NCI-H524 (cell line): ENCODE results near the gene NPLOC4.
"Not testable (repeated sequence)": the region's sequence is repeated elsewhere in the genome, so short reads cannot be mapped to it uniquely, and the experiment has no call there.

ENCODE experiments used
- DNase-seq, 2 experiments: peaks; one replicate each; lab custom pipeline; 2025; lab: John Stamatoyannopoulos, UW

NPLOC4 gene

GRCh38 chr17:81631482-81631881, 5.4 kb downstream of the NPLOC4 start:
- no peak for DNase-seq

GRCh38 chr17:81630274-81630673, 6.6 kb downstream of the NPLOC4 start:
- DNase-seq, result no peak

DNA sequence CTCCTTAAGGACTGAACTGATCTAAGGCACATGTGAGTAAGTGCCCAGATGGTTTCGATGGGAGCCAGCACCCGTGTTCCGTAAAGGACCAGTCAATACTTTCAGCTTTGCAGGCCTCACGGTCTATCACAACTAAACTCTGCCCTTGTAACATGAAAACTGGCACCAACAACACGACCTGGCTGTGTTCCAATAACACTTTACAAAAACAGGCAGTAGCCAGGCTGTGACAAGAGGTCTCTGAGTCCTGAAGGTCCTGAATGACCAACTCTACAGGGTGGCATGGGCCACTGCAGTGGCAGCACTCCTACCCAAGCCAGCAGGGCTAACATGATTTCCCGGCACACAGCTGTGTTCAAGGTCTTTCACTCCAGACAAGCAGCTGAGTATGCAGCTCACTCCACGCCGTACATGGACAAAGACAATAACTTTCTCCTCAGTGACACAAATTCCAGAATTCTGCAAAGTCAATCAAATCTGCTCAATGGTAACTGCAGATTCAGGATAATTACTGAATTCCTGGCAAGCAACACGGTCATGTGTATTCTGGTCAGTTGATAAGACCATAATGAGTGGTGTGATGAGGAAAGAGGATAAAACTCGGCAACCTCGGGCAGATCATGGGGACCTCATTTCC, 15.3 kb downstream of the NPLOC4 start:
- no peak for DNase-seq

GRCh38 chr17:81618307-81618706, 18.6 kb downstream of the NPLOC4 start:
- DNase-seq, result not testable (repeated sequence)

DNA sequence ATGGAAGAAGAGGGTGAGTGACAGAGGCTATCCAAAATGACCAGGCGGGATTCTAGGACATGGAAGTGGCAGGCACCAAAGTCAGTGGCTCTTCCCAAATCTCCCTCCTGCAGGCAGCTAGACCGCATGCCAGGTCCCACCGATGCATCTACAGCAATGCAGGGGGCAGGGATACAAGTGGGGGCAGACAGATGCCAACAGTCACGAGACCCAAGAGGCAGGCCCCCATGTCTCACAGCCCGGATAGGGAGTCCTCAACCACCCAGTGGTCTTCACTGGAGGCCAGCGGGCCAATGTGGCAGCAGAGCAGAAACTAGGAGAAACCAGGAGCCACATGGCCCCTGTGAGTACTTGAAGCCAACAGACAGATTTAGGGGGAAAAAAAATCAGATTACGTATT, 20.0 kb downstream of the NPLOC4 start:
- DNase-seq, result no peak

- no peak for DNase-seq
Observed at GRCh38 chr17:81615401-81615930, 21.4 kb downstream of the NPLOC4 start.

- DNase-seq, result peak in 1 of 2 experiments; percentile 36
Observed at GRCh38 chr17:81612172-81612970, 24.5 kb downstream of the NPLOC4 start.

GRCh38 chr17:81609541-81610311, 27.2 kb downstream of the NPLOC4 start:
- DNase-seq, result peak in 1 of 2 experiments; percentile 30

GRCh38 chr17:81608605-81609004, 28.3 kb downstream of the NPLOC4 start:
- DNase-seq, result no peak

GRCh38 chr17:81608082-81608481, 28.8 kb downstream of the NPLOC4 start:
- no peak for DNase-seq

GRCh38 chr17:81607431-81607830, 29.5 kb downstream of the NPLOC4 start:
- DNase-seq, result no peak

DNA sequence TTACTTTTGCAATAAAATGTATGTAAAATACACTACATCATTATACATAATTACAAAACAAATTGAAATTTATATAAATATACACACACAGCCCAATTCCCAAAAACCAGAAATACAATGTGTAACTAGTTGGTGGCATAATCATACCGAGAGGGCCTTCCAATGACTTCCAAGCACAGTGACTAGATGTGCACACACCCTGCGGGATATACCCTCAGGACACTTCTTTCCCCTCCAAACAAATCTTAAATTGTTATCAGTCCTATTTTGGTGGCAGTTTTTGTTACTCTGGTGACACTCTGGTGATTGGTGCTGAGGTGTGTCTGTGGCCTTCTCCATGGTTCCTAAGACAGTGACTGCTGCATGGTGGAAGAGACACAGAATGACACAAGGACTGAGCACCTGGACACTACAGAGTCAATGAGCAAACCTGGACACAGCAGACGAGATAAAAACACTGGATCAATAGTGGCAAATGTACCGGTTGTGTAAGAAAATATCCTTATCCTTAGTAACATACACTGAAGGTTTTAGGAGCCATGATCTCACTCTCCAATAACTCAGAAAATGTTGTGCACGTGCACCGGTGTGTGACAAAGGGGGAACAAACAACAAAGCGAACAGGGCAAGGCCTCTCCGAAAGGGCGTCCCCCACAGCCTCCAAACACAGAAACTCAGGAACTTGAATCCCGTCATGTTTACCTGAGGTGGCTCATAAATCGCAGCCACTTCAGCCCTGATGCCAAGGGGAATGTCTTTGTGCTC, 32.9 kb downstream of the NPLOC4 start:
- no peak for DNase-seq

- peak; percentile 60 to 86 for DNase-seq
Observed at GRCh38 chr17:81601525-81602120, 35.3 kb downstream of the NPLOC4 start.

DNA sequence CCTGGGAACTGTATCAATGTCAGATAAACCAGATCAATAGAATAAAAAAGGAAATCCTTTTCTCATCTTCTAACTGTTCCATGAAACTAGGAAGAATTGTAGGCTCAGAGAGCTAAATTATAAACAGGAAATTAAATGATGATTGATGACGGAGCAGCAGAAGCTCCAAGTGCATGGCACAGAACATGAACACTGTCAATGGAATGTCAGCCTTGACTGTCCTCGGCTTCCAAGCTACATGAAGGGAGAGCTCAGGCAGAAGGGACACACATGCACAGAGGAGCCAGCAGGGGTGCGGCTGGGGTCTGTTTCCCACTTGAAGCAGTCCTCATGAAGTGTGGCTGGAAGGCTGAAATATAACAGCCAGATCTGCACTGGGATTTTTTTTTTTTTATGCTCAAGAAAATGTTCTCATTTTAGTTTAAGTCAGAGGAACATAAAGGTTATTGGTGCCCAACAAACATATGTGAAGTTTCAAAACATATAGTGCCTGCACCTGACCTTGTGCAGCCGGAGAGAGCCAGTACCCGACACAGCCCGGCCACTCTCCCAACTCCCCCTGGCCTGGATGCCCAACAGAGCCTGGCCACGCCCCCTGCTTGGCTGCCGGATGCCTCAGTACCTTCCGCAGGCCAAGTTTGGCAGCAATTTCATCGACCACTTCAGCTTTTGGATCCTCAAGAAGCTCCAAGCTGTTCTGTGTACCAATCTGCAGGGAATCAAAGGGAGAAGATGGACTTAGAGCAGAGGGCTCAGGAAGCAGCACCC, 37.0 kb downstream of the NPLOC4 start:
- no peak for DNase-seq

GRCh38 chr17:81593105-81593871, 43.6 kb downstream of the NPLOC4 start:
- no peak for DNase-seq

DNA sequence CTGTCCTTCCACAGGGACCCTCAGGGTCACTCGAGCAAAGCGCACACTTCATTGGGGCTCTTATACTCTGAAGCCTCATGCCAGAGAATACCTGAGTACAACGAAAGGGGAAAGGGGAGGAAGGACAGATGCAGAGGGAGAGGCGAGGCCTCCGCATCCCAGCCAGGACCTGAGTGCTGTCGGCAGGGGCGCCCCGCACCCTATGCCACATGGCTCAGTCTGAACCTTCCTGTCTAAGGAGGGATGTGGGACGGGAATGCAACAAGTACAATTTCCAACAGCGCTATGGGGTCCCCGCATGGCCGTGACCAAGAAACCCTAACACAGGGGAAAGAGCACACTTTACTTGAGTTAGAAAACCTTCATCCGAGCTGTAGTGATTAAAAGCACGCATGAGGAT, 44.9 kb downstream of the NPLOC4 start:
- DNase-seq, result no peak

GRCh38 chr17:81590121-81590520, 46.8 kb downstream of the NPLOC4 start:
- no peak for DNase-seq

DNA sequence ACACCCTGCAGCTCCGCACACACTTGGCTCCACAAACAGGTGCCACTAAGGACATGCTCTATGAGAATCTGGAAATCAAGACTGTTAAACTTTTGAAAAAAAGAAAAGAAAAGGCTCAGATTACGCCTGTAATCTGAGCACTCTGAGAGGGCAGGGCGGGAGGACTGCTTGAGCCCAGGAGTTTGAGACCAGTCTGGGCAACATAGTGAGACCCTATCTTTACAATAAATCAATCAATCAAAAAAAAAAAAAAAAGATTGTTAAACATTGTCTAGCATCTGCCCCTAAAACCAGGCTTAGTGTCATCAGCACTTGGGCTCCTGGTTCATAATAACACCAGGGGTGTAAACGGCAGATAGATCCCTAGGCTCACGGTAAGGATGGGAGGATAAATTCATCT, 47.3 kb downstream of the NPLOC4 start:
- no peak for DNase-seq

GRCh38 chr17:81586096-81586495, 50.8 kb downstream of the NPLOC4 start:
- no peak for DNase-seq

- not testable (repeated sequence) for DNase-seq
Observed at GRCh38 chr17:81584771-81585170, 52.1 kb downstream of the NPLOC4 start.
